Erythroblast (primary cell): ENCODE data around the gene FBXO42.

Experiments
- GATA1 ChIP-seq: IDR thresholded peaks from 2 replicates; pipeline ENCODE4 v1.6.1; 2011; ENCODE audit warnings: low read depth, mild to moderate bottlenecking, control low read depth, low read length, moderate library complexity
- POLR2A ChIP-seq: IDR thresholded peaks from 2 replicates; pipeline ENCODE4 v1.6.1; 2011; ENCODE audit warnings: mild to moderate bottlenecking, low read length

DNA sequence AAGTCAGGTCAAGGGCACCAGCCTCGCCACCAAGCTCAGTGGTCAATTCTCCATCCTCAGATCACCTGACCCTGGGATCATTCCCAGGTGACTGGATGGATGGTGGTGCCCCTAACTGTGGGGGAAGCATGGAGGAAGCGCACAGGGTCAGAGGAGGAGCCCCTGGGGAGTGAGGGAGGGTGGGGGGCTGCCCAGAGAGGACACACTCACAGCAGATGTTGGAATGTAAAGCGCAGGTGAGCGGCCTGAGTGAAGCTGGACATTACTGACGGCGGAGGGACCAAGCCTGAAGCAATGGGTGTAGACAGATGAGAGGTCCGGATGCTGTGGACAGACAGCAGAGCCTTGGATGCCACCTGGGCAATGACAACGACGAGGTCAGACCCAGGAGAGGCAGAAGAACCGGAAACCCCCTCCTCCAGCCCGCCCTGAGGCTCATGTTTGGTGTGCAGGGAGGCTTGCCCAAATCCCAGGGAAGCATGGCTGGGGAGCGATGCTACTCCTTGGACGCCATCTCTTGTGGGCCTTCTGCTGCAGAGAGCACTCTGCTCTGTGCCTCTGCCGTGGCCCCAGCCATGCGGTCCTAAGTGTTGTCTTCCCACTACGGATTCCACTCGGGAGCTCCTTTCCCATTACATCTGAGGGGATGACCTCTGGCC is 109.6 kb downstream of the FBXO42 start:
- no peak for TF ChIP-seq POLR2A
- TF ChIP-seq GATA1: no peak
